ENCODE measurements around the gene RAB7B. TPM values are rescaled to one million over a fixed set of nuclear protein-coding genes. Genes with fewer than 3 reads are reported as not detected.

The RAB7B gene
- total RNA-seq, 1 donor from 2014 or later = 0.78 TPM

GRCh38 chr1:205983925-205984725, 19.1 kb downstream of the RAB7B start:
- TF ChIP-seq CTCF (IDR thresholded peaks at IDR 0.05) = peak; percentile 85
- H3K27ac Mint-ChIP-seq (ENCODE audit: unreplicated experiment) = no peak overlapping the region

GRCh38 chr1:205981257-205981656, 21.9 kb downstream of the RAB7B start:
- H3K4me3 Mint-ChIP-seq (ENCODE audit: unreplicated experiment) = no peak overlapping the region
- no peaks in the 10 kb centered on the region for H3K36me3 Mint-ChIP-seq (ENCODE audit: unreplicated experiment)
- no peak overlapping the region for H3K27ac Mint-ChIP-seq (ENCODE audit: unreplicated experiment)
- H3K9me3 Mint-ChIP-seq (ENCODE audit: unreplicated experiment) = no peaks in the 10 kb centered on the region
- no peak for DNase-seq (ENCODE audit: extremely low spot score, unreplicated experiment)
- no peaks in the 10 kb centered on the region for H3K4me1 Mint-ChIP-seq (ENCODE audit: unreplicated experiment)
- no peaks in the 10 kb centered on the region for H3K27me3 Mint-ChIP-seq (ENCODE audit: unreplicated experiment)
- no peak for TF ChIP-seq CTCF (IDR thresholded peaks at IDR 0.05)

More at GRCh38 chr1:205983925-205984725, 19.1 kb downstream of the RAB7B start:
- no peaks in the 10 kb centered on the region for H3K36me3 Mint-ChIP-seq (ENCODE audit: unreplicated experiment)
- no peak for DNase-seq (ENCODE audit: extremely low spot score, unreplicated experiment)
- no peaks in the 10 kb centered on the region for H3K27me3 Mint-ChIP-seq (ENCODE audit: unreplicated experiment)
- no peaks in the 10 kb centered on the region for H3K4me1 Mint-ChIP-seq (ENCODE audit: unreplicated experiment)
- no peaks in the 10 kb centered on the region for H3K9me3 Mint-ChIP-seq (ENCODE audit: unreplicated experiment)
- no peak overlapping the region for H3K4me3 Mint-ChIP-seq (ENCODE audit: unreplicated experiment)

GRCh38 chr1:205980237-205980870, 22.8 kb downstream of the RAB7B start:
- Mint-ChIP-seq H3K27ac (ENCODE audit: unreplicated experiment) (no peak overlapping the region), H3K9me3 (ENCODE audit: unreplicated experiment) (no peaks in the 10 kb centered on the region), H3K27me3 (ENCODE audit: unreplicated experiment) (no peaks in the 10 kb centered on the region), H3K4me1 (ENCODE audit: unreplicated experiment) (no peaks in the 10 kb centered on the region), H3K36me3 (ENCODE audit: unreplicated experiment) (no peaks in the 10 kb centered on the region), H3K4me3 (ENCODE audit: unreplicated experiment) (no peak overlapping the region)
- no peak for DNase-seq (ENCODE audit: extremely low spot score, unreplicated experiment)
- no peak for TF ChIP-seq CTCF (IDR thresholded peaks at IDR 0.05)

GRCh38 chr1:205979301-205979700, 23.9 kb downstream of the RAB7B start:
- DNase-seq (ENCODE audit: extremely low spot score, unreplicated experiment) = no peak
- no peaks in the 10 kb centered on the region for H3K27me3 Mint-ChIP-seq (ENCODE audit: unreplicated experiment)
- no peaks in the 10 kb centered on the region for H3K36me3 Mint-ChIP-seq (ENCODE audit: unreplicated experiment)
- TF ChIP-seq CTCF (IDR thresholded peaks at IDR 0.05) = no peak
- H3K4me3 Mint-ChIP-seq (ENCODE audit: unreplicated experiment) = no peak overlapping the region
- H3K27ac Mint-ChIP-seq (ENCODE audit: unreplicated experiment) = no peak overlapping the region
- H3K4me1 Mint-ChIP-seq (ENCODE audit: unreplicated experiment) = no peaks in the 10 kb centered on the region
- no peaks in the 10 kb centered on the region for H3K9me3 Mint-ChIP-seq (ENCODE audit: unreplicated experiment)

GRCh38 chr1:205978676-205979075, 24.5 kb downstream of the RAB7B start:
- Mint-ChIP-seq H3K27me3 (ENCODE audit: unreplicated experiment) (no peaks in the 10 kb centered on the region), H3K4me1 (ENCODE audit: unreplicated experiment) (no peaks in the 10 kb centered on the region), H3K4me3 (ENCODE audit: unreplicated experiment) (no peak overlapping the region), H3K9me3 (ENCODE audit: unreplicated experiment) (no peaks in the 10 kb centered on the region), H3K36me3 (ENCODE audit: unreplicated experiment) (no peaks in the 10 kb centered on the region), H3K27ac (ENCODE audit: unreplicated experiment) (no peak overlapping the region)
- TF ChIP-seq CTCF (IDR thresholded peaks at IDR 0.05) = no peak
- no peak for DNase-seq (ENCODE audit: extremely low spot score, unreplicated experiment)
